ENCODE measurements around the gene BHLHE41.

Gene BHLHE41

GRCh38 chr12:26116829-26117715 is 7.8 kb downstream of the BHLHE41 start:
- TF ChIP-seq TSHZ2 (CRISPR knock-in tag; IDR thresholded peaks at IDR 0.05) (no peak), SNAI2 (CRISPR knock-in tag; IDR thresholded peaks at IDR 0.05) (no peak), ZFP30 (CRISPR knock-in tag; IDR thresholded peaks at IDR 0.05) (no peak), ZFP3 (CRISPR knock-in tag; IDR thresholded peaks at IDR 0.05) (no peak), PATZ1 (CRISPR knock-in tag; IDR thresholded peaks at IDR 0.05; ENCODE audit: borderline replicate concordance) (no peak), PPARA (CRISPR knock-in tag; IDR thresholded peaks at IDR 0.05; ENCODE audit: borderline replicate concordance) (no peak), ISL1 (CRISPR knock-in tag; IDR thresholded peaks at IDR 0.05) (no peak), GLIS3 (CRISPR knock-in tag; IDR thresholded peaks at IDR 0.05) (no peak), RARB (CRISPR knock-in tag; IDR thresholded peaks at IDR 0.05) (no peak), OSR1 (CRISPR knock-in tag; IDR thresholded peaks at IDR 0.05) (no peak), ZNF70 (CRISPR knock-in tag; IDR thresholded peaks at IDR 0.05) (no peak), TOX (CRISPR knock-in tag; IDR thresholded peaks at IDR 0.05; ENCODE audit: borderline replicate concordance) (no peak)
- TF ChIP-seq, protein P1, sequence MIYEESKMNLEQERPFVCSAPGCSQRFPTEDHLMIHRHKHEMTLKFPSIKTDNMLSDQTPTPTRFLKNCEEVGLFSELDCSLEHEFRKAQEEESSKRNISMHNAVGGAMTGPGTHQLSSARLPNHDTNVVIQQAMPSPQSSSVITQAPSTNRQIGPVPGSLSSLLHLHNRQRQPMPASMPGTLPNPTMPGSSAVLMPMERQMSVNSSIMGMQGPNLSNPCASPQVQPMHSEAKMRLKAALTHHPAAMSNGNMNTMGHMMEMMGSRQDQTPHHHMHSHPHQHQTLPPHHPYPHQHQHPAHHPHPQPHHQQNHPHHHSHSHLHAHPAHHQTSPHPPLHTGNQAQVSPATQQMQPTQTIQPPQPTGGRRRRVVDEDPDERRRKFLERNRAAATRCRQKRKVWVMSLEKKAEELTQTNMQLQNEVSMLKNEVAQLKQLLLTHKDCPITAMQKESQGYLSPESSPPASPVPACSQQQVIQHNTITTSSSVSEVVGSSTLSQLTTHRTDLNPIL (CRISPR knock-in tag; IDR thresholded peaks at IDR 0.05; ENCODE audit: low read depth), result no peak
- no peak for ATAC-seq

GRCh38 chr12:26114720-26115401 is 10.0 kb downstream of the BHLHE41 start:
- ATAC-seq, result no peak
- TF ChIP-seq ARNTL (CRISPR knock-in tag; IDR thresholded peaks at IDR 0.05; ENCODE audit: borderline replicate concordance, low read depth) (no peak), SNAI2 (CRISPR knock-in tag; IDR thresholded peaks at IDR 0.05) (no peak), ZFP30 (CRISPR knock-in tag; IDR thresholded peaks at IDR 0.05) (no peak), TOX (CRISPR knock-in tag; IDR thresholded peaks at IDR 0.05; ENCODE audit: borderline replicate concordance) (no peak), PATZ1 (CRISPR knock-in tag; IDR thresholded peaks at IDR 0.05; ENCODE audit: borderline replicate concordance) (no peak), POU6F1 (CRISPR knock-in tag; IDR thresholded peaks at IDR 0.05; ENCODE audit: borderline replicate concordance, low read depth) (no peak), OSR1 (CRISPR knock-in tag; IDR thresholded peaks at IDR 0.05) (no peak), TCF4 (CRISPR knock-in tag; IDR thresholded peaks at IDR 0.05; ENCODE audit: borderline replicate concordance) (no peak), ZNF565 (CRISPR knock-in tag; conservative IDR thresholded peaks at IDR 0.05; ENCODE audit: low read depth) (no peak), GLIS3 (CRISPR knock-in tag; IDR thresholded peaks at IDR 0.05) (no peak), BACH2 (CRISPR knock-in tag; IDR thresholded peaks at IDR 0.05; ENCODE audit: borderline replicate concordance) (no peak), ESRRG (CRISPR knock-in tag; IDR thresholded peaks at IDR 0.05) (no peak), TSHZ2 (CRISPR knock-in tag; IDR thresholded peaks at IDR 0.05) (no peak), CSDC2 (CRISPR knock-in tag; IDR thresholded peaks at IDR 0.05) (no peak), ZNF70 (CRISPR knock-in tag; IDR thresholded peaks at IDR 0.05) (no peak)
- TF ChIP-seq, protein P2, sequence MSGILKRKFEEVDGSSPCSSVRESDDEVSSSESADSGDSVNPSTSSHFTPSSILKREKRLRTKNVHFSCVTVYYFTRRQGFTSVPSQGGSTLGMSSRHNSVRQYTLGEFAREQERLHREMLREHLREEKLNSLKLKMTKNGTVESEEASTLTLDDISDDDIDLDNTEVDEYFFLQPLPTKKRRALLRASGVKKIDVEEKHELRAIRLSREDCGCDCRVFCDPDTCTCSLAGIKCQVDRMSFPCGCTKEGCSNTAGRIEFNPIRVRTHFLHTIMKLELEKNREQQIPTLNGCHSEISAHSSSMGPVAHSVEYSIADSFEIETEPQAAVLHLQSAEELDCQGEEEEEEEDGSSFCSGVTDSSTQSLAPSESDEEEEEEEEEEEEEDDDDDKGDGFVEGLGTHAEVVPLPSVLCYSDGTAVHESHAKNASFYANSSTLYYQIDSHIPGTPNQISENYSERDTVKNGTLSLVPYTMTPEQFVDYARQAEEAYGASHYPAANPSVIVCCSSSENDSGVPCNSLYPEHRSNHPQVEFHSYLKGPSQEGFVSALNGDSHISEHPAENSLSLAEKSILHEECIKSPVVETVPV (CRISPR knock-in tag; IDR thresholded peaks at IDR 0.05), result no peak
- TF ChIP-seq, protein P1 (CRISPR knock-in tag; IDR thresholded peaks at IDR 0.05; ENCODE audit: low read depth), result no peak

Data from SK-N-SH treated with all-trans-retinoic acid at 6 μM for 48 hours (cell line).